Right ventricle myocardium superior (tissue), 1 donor: ENCODE measurements around the gene COPS9. TPM values are rescaled to one million over a fixed set of nuclear protein-coding genes. Genes with fewer than 3 reads are reported as not detected.

Experiments used
- ATAC-seq: fragments of 200-7000 bp; cut with Tn5 transposase; one replicate; pipeline ENCODE4 v1.9.1; 2020; ENCODE audit warnings: mild to moderate bottlenecking; ENCODE audit not compliant: poor library complexity
- DNase-seq: peaks from one replicate; pipeline ENCODE4 v3.0.0-alpha.2; 2020
- intact Hi-C: fragments of 100-400 bp; cut with DNase I; formaldehyde crosslinking; loops from one replicate; pipeline ENCODE4 v1.11.2; 2022
- total RNA-seq: library from RNA; stranded (reverse); fragmentation: NEBNext Ultra II Directional; extraction: Animal tissue kit (Norgen Biotek cat#: 25700); gene quantifications from one replicate; pipeline ENCODE4 v1.2.1, GENCODE V29; 2021
- donor health status: DM: no; HTN: yes; CAD: no; lungs with severe emphysema.

COPS9 gene
- total RNA-seq, 1 donor from 2014 or later: 206 TPM

- ATAC-seq: no peak
- intact Hi-C loops: no loop called here
- DNase-seq: peak; percentile 10
These were observed 8.8 kb downstream of the COPS9 start for GRCh38 chr2:240127191-240127750.

GRCh38 chr2:240126731-240127130 lies 9.4 kb downstream of the COPS9 start:
- intact Hi-C loops: no loop called here
- ATAC-seq (no peak), DNase-seq (no peak)

- intact Hi-C loops: no loop called here
- peak; percentile 3 for DNase-seq
- ATAC-seq: no peak
These were observed 10.4 kb downstream of the COPS9 start for GRCh38 chr2:240125742-240126141.

- intact Hi-C loops: no loop called here
- DNase-seq (no peak), ATAC-seq (no peak)
These were observed 11.5 kb downstream of the COPS9 start for GRCh38 chr2:240124651-240125030.

GRCh38 chr2:240123821-240124650 lies 12.1 kb downstream of the COPS9 start:
- intact Hi-C loops: no loop called here
- no peak for ATAC-seq
- peak; percentile 20 for DNase-seq

- DNase-seq (peak; percentile 16), ATAC-seq (no peak)
- intact Hi-C loops: no loop called here
These were observed 14.4 kb downstream of the COPS9 start for GRCh38 chr2:240121675-240122074.

- intact Hi-C loops: no loop called here
- ATAC-seq (no peak), DNase-seq (no peak)
These were observed 14.9 kb downstream of the COPS9 start for GRCh38 chr2:240121190-240121589.

GRCh38 chr2:240114233-240114632 lies 21.9 kb downstream of the COPS9 start:
- ATAC-seq (no peak), DNase-seq (no peak)
- intact Hi-C loops: no loop called here

- ATAC-seq (no peak), DNase-seq (peak; percentile 12)
- intact Hi-C loops: no loop called here
These were observed 23.0 kb downstream of the COPS9 start for GRCh38 chr2:240112914-240113690.

- intact Hi-C loops: no loop called here
- no peak for DNase-seq
- no peak for ATAC-seq
These were observed 24.9 kb downstream of the COPS9 start for GRCh38 chr2:240111253-240111652.

- DNase-seq (no peak), ATAC-seq (no peak)
- intact Hi-C loops: no loop called here
These were observed 26.7 kb downstream of the COPS9 start for GRCh38 chr2:240109386-240109785.

- peak; percentile 25 for DNase-seq
- intact Hi-C loops: no loop called here
- ATAC-seq: no peak
These were observed 28.7 kb downstream of the COPS9 start for GRCh38 chr2:240107477-240107796.

- DNase-seq (peak; percentile 21), ATAC-seq (no peak)
- intact Hi-C loops: no loop called here
These were observed 29.2 kb downstream of the COPS9 start for GRCh38 chr2:240106765-240107476.

GRCh38 chr2:240105982-240106381 lies 30.1 kb downstream of the COPS9 start:
- ATAC-seq (no peak), DNase-seq (peak; percentile 30)
- intact Hi-C loops: no loop called here

- intact Hi-C loops: no loop called here
- no peak for ATAC-seq
- DNase-seq: no peak
These were observed 33.0 kb downstream of the COPS9 start for GRCh38 chr2:240103136-240103535.

GRCh38 chr2:240098349-240098748 lies 37.8 kb downstream of the COPS9 start:
- DNase-seq: no peak
- no peak for ATAC-seq
- intact Hi-C loops: no loop called here

- DNase-seq: no peak
- no peak for ATAC-seq
- intact Hi-C loops: no loop called here
These were observed 40.3 kb downstream of the COPS9 start for GRCh38 chr2:240095556-240096523.

- ATAC-seq (no peak), DNase-seq (no peak)
- intact Hi-C loops: no loop called here
These were observed 46.8 kb downstream of the COPS9 start for GRCh38 chr2:240089306-240089705.
